Heart right ventricle (tissue), 16 donors: ENCODE data around the gene USP2. TPM values are rescaled to one million over a fixed set of nuclear protein-coding genes. Genes with fewer than 3 reads are reported as not detected.

Source experiments
- ATAC-seq, 8 donors: fragments of 200-7000 bp; cut with Tn5 transposase; one replicate each; pipeline ENCODE4 v1.9.1; 2020; ENCODE audit warnings: mild to moderate bottlenecking in 8 of 8, moderate library complexity in 8 of 8, moderate number of reproducible peaks in 1 of 8
- DNase-seq, 2 donors: peaks; one replicate each; pipeline ENCODE4 v3.0.0-alpha.2; 2020
- H3K27ac ChIP-seq, 10 donors: fragments of 200-600 bp; sonication (generic) in 2 of 10; one replicate each; pipeline versions ENCODE4 v1.5.0 to v1.8.0; 2020 to 2022; ENCODE audit warnings: mild to moderate bottlenecking in 3 of 10
- H3K27me3 ChIP-seq, 7 donors: fragments of 200-600 bp; one replicate each; pipeline ENCODE4 v1.8.0; 2021 to 2022; ENCODE audit warnings: mild to moderate bottlenecking in 2 of 7
- H3K36me3 ChIP-seq, 9 donors: fragments of 200-600 bp; sonication (generic) in 1 of 9; one replicate each; pipeline versions ENCODE4 v1.5.0 to v1.8.0; 2020 to 2022; ENCODE audit warnings: mild to moderate bottlenecking in 2 of 9
- H3K4me1 ChIP-seq, 9 donors: fragments of 200-600 bp; sonication (generic) in 1 of 9; one replicate each; pipeline versions ENCODE4 v1.5.0 to v1.8.0; 2020 to 2022; ENCODE audit warnings: mild to moderate bottlenecking in 4 of 9
- H3K4me3 ChIP-seq, 10 donors: fragments of 200-600 bp; sonication (generic) in 2 of 10; one replicate each; pipeline versions ENCODE4 v1.5.0 to v1.8.0; 2020 to 2022; ENCODE audit warnings: mild to moderate bottlenecking in 7 of 10, moderate library complexity in 2 of 10
- H3K9me3 ChIP-seq, 11 donors: fragments of 200-600 bp in 10 of 11; sonication (generic) in 2 of 11; one replicate each; pipeline versions ENCODE4 v1.5.0 to v1.8.0; 2013 to 2022; ENCODE audit warnings: mild to moderate bottlenecking in 2 of 11, control low read depth in 1 of 11, moderate library complexity in 1 of 11
- CTCF ChIP-seq, 9 donors: fragments of 200-600 bp; sonication (generic) in 2 of 9; IDR thresholded peaks; one replicate each; pipeline versions ENCODE4 v1.5.0 to v1.8.0; 2021 to 2022; ENCODE audit warnings: antibody characterized with exemption in 9 of 9, mild to moderate bottlenecking in 5 of 9, moderate library complexity in 1 of 9
- WGBS, 2 donors: extraction: QIAGEN DNeasy Blood & Tissue Kit; methylation state at CpG; one replicate each; pipeline ENCODE4 v1.1.7; 2013; ENCODE audit warnings: inconsistent platforms in 1 of 2; 5-methylcytosine and 5-hydroxymethylcytosine counted together
- intact Hi-C, 10 donors: fragments of 100-400 bp; cut with DNase I; formaldehyde crosslinking; loops; one replicate each; pipeline versions ENCODE4 v1.11.1 to v1.14.2; 2022
- polyA plus RNA-seq, 2 donors: library from polyadenylated mRNA; stranded (reverse); fragments of 200-250 nt; gene quantifications; one replicate each; pipeline ENCODE4 v1.2.3, GENCODE V29; 2013
- total RNA-seq, 10 donors: library from RNA; stranded (reverse); fragmentation: NEBNext Ultra II Directional in 3 of 10; extraction: Animal tissue kit (Norgen Biotek cat#: 25700) in 3 of 10; gene quantifications; one replicate each; pipeline versions ENCODE4 v1.2.1 to v1.2.4, GENCODE V29; 2021 to 2023
- donor health status: Arrhythmogenic right ventricular cardiomyopathy.
- donor health status: ischemic (EF 13 %, LVEDD 7.1; RV severe dilation, severe dysfunction).
- donor health status: healthy with polysubstance abuse.
- donor health status: DM: no; HTN: yes; CAD: no.
- donor health status: DM: no; HTN: no; CAD: no.
- donor health status: ischemic (EF 25% LVEDD 6.9; RV normal size, moderate dysfunction).
- donor health status: ischemic (EF 25% LVEDD 5.7; RV mildly dilated, moderate dysfunction).
- donor health status: healthy.
- donor health status: DM: yes; HTN: yes; CAD: no.
- donor health status: Ischemic cardiomyopathy.
- donor health status: ischemic (EF 35%, LVEDD 5.7; RV mildly dilated, moderate dysfunction).
- donor health status: nonischemic (EF 11% LVEDD 7.7; RV severe dilation, severe dysfunction).
- donor health status: DM: yes; HTN: yes; CAD: no.
- donor health status: PGD.
- donor health status: ischemic (EF 29% LVEDD 5.4; RV normal size, mild dysfunction).
- donor health status: nonischemic (EF 23%, LVEDD 6.1; RV moderate dilation, normal function).

Gene USP2
- total and polyA plus RNA-seq, 12 donors = 42.0 to 183 (median 130) TPM

GRCh38 chr11:119338965-119339588, 42.4 kb downstream of the USP2 start:
- no peaks in the 10 kb centered on the region for H3K9me3 ChIP-seq
- TF ChIP-seq CTCF (IDR thresholded peaks at IDR 0.05) = no peak
- intact Hi-C loops = loop anchor here in 3 of 10 donors (5.0 to 10.0 kb wide), 2 partner anchors 33 to 134 kb away; partner anchors contain the start of gene CBL (in 1 of the 3)
- peak overlapping the region in 9 of 10 donors; percentile 93 to 100 (median 97) for H3K27ac ChIP-seq
- peaks cover 22 to 65% (median 56%) of the 10 kb centered on the region in 9 donors for H3K4me1 ChIP-seq
- peak overlapping the region; percentile 61 to 91 (median 78) for H3K4me3 ChIP-seq
- peaks cover 0 to 23% (median 8%) of the 10 kb centered on the region in 9 donors for H3K36me3 ChIP-seq
- 31% methylated on average over 11 of the region's 11 CpGs for WGBS, 2 donors
- H3K27me3 ChIP-seq = peaks cover 0 to 38% (median 0%) of the 10 kb centered on the region in 7 donors
- peak in 1 of 8 donors; percentile 0 for ATAC-seq
- no peak for DNase-seq

DNA sequence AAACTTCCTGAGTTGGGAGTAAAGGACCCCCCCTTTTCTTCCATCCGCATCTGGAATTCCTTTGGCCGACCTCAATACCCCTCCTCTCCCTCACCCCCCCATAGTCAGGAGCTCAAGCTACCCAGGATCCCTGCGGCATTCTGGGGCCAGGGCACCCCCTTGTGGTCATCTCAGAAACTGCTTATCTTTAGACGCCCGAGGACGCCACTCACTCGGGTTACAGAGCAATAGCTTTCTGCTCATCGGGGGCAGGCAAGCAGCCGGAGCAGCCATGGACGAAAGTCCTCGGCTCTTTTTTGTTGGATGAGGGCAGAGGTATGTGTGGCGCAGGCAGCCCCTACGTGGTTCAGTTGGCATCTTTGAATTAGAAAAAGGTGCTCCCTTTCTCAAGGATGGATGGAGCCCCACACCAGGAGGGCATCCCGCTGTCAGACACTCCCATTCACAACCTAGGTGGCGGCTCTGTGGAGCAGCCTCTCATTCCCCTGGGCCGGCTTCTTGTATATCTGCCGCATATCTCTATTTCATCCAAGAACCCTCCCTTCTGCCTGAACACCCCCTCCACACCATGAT, 43.1 kb downstream of the USP2 start:
- H3K27me3 ChIP-seq = peaks cover 0 to 38% (median 0%) of the 10 kb centered on the region in 7 donors
- 8 to 11% methylated on average over 17 of the region's 17 CpGs for WGBS, 2 donors
- peak overlapping the region in 9 of 10 donors; percentile 61 to 91 (median 80) for H3K4me3 ChIP-seq
- intact Hi-C loops = loop anchor here in 3 of 10 donors (5.0 to 10.0 kb wide), 2 partner anchors 34 to 134 kb away; partner anchors contain the start of gene CBL (in 1 of the 3)
- H3K9me3 ChIP-seq = no peaks in the 10 kb centered on the region
- H3K27ac ChIP-seq = peak overlapping the region in 8 of 10 donors; percentile 10 to 100 (median 97)
- peak in 1 of 2 donors; percentile 80 for DNase-seq
- peak in 4 of 8 donors; percentile 10 to 38 (median 34) for ATAC-seq
- H3K36me3 ChIP-seq = peaks cover 0 to 23% (median 8%) of the 10 kb centered on the region in 9 donors
- H3K4me1 ChIP-seq = peaks cover 22 to 70% (median 56%) of the 10 kb centered on the region in 9 donors
- peak; percentile 63 to 80 (median 76) for TF ChIP-seq CTCF (IDR thresholded peaks at IDR 0.05)

DNA sequence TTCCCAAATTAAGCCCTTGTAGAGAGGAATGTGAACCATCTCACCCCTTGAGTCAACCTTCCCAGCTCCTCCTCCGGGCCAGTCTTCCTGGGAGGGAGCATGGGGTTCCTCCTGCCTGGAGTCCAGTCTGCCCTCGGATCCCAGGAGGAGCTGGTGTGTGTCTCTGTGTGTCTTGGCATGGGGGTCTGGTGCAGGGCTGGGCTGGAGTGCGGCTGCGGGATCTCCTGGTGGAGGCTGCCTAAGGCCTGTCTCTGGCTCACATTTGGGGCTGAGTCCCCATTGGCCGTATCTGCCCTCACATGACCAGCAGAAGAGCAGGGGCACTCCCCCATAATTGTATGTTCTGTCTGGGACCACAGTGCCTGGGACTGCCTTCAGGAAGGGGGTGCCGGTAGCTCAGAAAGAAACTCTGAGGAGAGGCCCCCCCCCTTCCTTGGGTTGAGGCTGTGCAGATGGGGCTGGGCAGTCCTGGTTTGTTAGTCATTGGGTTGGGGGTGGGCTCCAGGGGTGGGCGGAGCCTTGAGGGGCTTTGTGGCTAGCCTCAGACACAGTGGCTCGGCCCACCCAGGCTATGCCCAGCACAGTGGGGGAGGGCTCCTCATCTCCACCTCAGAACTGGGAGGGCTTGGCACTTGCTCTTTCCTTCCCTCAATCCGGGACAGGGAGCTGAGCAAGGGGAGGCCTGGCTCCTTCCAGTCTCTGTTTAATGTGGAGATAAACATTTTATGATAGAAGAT, 43.7 kb downstream of the USP2 start:
- Histone ChIP-seq H3K4me3 (peak overlapping the region in 1 of 10 donors; percentile 61), H3K36me3 (peaks cover 0 to 23% (median 8%) of the 10 kb centered on the region in 9 donors)
- intact Hi-C loops = loop anchor here in 3 of 10 donors (5.0 to 10.0 kb wide), 2 partner anchors 35 to 133 kb away; partner anchors contain the start of gene CBL (in 1 of the 3)

More for the DNA sequence above, 43.7 kb downstream of the USP2 start:
- no peak for ATAC-seq
- no peak for DNase-seq
- no peaks in the 10 kb centered on the region for H3K9me3 ChIP-seq
- 43 to 45% methylated on average over 9 of the region's 9 CpGs for WGBS, 2 donors
- H3K27me3 ChIP-seq = peaks cover 0 to 38% (median 0%) of the 10 kb centered on the region in 7 donors
- H3K27ac ChIP-seq = peak overlapping the region in 5 of 10 donors; percentile 10 to 100 (median 98)
- H3K4me1 ChIP-seq = peaks cover 22 to 70% (median 56%) of the 10 kb centered on the region in 9 donors
- no peak for TF ChIP-seq CTCF (IDR thresholded peaks at IDR 0.05)
